ENCODE data around the gene PSAP. TPM values are rescaled to one million over a fixed set of nuclear protein-coding genes. Genes with fewer than 3 reads are reported as not detected.

Gene PSAP
- total RNA-seq, 1 experiment from 2014 or later = 329 TPM

DNA sequence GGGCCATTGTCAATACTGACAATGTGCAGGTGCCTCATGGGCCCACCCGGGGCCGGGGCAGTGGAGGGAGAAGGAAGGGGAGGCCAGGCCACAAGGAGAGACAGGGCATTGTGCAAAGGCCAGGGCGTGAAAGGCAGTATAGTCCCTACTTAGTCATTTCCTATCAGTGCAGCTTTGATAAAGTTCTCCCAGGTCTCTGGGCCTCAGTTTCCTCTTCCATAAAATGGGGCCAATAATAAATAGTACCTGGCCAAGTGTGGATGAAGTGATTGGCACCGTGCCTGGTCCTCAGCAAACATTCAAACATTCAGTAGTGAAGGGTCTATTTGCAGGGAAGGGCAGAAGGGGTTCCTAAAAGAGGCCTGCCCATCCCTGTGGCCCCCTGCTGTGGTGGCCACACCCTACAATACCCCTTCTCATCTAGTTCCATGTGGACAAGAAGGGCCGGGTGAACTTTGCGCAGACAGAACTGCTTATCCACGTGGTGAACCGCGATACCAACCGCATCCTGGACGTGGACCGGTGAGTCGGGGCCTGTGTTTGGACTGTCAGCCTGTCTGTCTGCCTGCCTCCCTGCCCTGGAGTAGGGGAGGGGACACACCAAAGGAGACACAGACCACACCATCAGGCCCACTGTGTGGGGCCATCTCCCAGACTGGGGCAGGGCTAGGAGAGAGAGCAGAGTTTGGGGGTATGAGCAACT lies 40.9 kb downstream of the PSAP start:
- DNase-seq (ENCODE audit: low read depth) = no peak

DNA sequence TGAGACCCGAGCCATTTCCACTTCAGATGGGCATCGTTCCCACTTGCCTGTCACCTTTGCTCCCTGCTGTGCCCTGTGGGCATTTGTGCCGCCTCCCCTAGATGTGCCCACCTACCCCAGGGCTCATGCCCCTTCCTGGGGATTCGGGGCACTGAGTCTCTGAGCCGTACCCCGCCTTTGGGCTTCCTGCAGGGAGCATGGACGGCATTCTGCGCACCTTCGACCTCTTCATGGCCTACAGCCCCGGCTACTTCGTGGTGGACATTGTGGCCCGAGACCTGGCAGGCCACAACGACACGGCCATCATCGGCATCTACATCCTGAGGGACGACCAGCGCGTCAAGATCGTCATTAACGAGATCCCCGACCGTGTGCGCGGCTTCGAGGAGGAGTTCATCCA lies 41.4 kb downstream of the PSAP start:
- no peak for DNase-seq (ENCODE audit: low read depth)

DNA sequence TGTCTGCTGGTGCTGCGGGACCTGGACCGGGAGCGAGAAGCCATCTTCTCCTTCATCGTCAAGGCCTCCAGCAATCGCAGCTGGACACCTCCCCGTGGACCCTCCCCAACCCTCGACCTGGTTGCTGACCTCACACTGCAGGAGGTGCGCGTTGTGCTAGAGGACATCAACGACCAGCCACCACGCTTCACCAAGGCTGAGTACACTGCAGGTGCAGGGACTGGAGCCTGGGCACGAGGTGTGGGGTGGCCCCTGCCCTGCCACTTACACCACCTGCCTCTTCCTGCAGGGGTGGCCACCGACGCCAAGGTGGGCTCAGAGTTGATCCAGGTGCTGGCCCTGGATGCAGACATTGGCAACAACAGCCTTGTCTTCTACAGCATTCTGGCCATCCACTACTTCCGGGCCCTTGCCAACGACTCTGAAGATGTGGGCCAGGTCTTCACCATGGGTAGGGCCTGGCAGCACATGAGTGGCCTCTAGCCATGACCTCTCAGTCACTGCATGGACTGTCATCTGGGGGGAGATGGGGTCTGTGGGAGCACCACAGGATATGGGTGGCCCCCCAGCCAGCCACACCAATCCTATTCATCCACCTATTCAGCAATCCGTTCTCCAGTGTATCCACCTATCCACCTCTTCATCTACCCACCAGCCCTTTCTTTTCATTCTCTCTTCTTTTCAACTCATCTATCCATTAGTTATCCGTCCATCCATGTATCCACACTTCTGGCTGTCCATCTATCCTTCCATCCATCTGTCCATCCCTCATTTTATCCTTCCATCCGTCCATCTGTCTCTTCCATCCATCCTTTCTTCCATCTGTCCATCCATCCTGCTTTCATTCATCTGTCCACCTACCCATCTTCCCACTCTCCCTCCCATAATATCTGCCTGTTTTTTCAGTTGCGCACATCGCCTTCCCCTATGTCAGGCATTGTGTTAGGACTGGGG lies 43.2 kb downstream of the PSAP start:
- no peak for DNase-seq (ENCODE audit: low read depth)

DNA sequence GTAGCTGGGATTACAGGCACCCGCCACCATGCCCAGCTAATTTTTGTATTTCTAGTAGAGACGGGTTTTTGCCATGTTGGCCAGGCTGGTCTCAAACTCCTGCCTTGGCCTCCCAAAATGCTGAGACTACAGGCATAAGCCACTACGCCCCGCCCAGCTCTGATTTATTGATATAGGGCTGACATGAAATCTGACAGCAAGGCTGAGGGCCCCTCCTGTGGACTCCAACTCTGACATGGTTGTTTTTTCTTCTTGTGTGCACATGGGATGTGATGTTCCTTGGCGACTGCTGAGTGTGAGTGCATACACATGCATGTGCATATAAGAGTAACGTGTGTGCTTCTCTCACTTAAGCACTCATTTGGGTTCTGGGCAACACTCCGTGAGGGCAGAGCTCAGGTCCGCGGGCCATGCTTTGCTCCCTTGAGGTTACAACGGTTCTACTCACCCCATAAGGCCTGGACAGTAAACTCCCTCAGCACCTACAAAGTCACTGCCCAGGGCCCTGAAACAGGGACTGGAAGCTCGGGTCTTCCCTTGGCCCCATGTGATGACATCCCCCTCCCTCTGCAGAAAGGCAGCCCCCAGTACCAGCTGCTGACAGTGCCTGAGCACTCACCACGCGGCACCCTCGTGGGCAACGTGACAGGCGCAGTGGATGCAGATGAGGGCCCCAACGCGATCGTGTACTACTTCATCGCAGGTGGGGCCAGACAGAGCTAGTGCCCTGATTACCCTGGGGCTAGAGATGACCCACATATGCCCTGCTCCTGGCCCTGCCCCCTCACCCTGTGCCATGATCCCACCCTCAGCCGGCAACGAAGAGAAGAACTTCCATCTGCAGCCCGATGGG lies 44.1 kb downstream of the PSAP start:
- no peak for DNase-seq (ENCODE audit: low read depth)

DNA sequence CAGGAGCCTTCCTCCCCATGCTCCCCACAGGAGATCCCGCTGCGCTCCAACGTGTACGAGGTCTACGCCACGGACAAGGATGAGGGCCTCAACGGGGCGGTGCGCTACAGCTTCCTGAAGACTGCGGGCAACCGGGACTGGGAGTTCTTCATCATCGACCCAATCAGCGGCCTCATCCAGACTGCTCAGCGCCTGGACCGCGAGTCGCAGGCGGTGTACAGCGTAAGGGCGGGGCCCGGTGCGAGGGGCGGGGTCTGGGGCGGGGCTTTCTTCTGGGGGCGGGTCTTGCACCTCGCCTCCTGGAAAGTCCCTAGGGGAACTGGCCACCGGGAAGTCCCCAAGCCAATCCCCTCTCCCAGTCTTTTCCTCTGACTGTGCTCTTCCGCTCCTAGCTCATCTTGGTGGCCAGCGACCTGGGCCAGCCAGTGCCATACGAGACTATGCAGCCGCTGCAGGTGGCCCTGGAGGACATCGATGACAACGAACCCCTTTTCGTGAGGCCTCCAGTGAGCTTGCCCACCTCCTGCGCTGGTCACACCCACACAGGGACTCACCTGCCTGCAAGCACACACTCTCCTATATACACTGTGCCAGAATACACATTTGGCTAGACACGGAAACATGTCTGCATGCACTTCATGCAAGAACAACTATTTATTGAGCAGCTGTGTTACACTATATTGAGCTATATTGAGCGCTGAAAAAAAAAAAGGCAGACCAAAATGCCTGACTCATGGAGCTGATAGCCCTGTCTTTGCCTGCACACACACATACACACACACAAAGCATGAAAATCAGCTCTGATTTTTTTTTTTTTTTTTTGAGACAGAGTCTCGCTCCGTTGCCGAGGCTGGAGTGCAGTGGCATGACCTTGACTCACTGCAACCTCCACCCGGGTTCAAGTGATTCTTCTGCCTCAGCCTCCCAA lies 45.0 kb downstream of the PSAP start:
- DNase-seq (ENCODE audit: low read depth) = no peak

DNA sequence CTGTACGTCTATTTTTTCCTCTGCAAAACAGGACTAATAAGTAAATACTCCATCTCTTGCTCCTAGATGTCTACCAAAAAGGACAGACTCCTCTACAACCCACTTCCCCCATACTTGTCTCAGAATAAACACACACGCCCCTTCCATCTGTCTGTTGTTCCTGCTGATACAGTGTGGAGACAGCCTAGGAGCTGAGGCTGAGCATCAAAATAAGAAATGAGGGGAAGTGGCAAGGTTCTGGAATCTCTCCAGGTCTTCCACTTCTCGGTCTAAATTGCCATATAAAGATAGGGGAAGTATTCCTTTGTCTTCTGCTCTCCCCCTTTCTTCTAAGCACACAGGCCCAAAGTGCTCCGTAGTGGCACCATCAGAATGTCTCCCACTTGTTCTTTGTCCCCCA lies 47.0 kb downstream of the PSAP start:
- DNase-seq (ENCODE audit: low read depth) = no peak

DNA sequence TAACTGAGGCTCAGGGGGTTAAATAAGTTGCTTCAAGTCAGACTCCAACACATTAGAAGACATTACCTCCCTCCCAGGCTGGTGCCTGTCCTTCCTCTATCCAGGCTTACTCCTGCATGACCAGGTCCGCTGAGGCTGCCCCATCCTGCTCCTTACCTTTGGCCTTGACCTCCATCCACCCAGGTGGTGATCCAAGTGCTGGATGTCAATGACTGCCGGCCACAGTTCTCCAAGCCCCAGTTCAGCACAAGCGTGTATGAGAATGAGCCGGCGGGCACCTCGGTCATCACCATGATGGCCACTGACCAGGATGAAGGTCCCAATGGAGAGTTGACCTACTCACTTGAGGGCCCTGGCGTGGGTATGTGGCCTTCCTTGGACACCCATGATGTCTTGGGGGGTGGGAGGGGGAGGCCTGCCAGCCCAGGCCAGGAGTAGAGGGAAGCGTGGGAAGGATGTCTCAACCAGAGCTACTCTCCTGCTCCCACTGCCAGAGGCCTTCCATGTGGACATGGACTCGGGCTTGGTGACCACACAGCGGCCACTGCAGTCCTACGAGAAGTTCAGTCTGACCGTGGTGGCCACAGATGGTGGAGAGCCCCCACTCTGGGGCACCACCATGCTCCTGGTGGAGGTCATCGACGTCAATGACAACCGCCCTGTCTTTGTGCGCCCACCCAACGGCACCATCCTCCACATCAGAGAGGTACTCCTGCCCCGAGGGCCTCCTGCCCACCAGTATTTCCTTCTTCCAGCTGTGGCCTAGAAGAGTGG lies 48.1 kb downstream of the PSAP start:
- no peak for DNase-seq (ENCODE audit: low read depth)

DNA sequence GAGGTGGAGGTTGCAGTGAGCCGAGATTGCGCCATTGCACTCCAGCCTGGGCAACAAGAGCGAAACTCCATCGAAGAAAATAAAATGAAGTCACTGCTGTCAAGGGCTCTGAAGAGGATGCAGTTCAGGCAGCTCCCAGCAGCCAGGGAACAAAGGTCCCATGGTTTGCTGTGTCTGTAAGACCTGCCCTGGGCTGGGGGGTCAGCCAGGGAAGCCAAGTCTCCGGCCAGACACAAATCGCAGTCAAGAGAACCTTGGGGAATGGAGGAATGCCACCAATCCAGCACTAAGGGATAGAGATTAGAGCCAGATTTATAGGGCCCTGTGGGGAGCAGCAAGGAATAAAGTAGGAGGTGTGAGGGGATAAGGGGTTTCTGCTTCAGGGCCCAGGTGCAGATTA lies 48.8 kb downstream of the PSAP start:
- DNase-seq (ENCODE audit: low read depth) = no peak

DNA sequence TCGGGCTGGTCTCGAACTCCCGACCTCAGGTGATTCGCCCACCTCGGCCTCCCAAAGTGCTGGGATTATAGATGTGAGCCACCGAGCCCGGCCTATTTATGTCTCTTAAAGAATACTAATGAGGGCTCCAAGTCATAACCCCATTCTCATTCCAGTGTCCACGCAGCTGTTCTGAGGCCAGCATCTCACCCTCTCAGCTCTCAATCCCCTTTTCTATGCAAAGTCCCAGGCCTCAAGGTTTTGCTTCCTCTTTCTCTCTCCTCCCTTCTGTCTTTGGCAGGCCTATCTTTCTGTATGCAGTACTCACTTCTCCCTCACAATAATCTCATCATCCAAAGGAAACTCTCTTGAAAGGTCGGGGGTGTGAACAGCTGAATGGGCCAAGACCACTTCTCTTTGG lies 49.7 kb downstream of the PSAP start:
- no peak for DNase-seq (ENCODE audit: low read depth)

DNA sequence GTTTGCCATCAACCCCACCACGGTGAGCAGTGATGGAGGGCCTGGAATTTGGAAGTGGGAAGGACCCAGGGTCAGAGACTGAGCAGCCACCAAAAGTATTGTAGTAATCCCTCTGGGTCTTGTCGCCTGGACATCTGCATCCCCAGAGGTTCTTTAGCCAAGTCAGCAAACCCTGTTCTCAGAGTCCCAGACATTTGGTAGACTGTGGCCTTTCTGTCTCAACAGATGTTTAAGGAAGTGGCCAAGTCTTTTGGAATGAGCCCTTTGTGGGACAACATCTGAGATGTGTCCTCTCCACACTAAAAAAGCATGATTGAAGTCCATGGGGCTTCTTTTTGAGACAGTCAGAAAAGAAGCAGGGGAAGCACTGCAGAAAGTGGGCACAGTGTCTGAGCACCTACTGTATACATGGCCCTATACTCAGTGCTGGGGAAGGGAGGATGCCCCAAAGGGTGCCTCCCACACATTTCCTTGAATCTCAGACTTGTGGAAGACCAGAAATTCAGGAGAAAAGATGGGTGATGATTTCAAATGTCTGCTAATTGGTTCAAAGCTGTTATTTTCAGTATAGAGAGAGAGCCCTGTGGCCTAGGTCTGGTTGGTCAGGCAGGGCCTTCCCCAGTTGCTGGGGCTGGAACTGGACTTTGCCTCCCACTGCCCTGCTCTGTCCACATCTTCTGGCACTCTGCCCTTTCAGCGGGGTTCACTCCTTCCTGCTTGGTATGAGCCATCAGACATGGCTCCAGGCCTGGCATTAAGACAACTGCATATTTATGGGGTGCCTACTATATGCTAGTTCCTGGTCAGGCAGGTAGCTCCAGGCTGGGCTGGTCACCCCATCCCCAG lies 51.2 kb downstream of the PSAP start:
- DNase-seq (ENCODE audit: low read depth) = no peak

DNA sequence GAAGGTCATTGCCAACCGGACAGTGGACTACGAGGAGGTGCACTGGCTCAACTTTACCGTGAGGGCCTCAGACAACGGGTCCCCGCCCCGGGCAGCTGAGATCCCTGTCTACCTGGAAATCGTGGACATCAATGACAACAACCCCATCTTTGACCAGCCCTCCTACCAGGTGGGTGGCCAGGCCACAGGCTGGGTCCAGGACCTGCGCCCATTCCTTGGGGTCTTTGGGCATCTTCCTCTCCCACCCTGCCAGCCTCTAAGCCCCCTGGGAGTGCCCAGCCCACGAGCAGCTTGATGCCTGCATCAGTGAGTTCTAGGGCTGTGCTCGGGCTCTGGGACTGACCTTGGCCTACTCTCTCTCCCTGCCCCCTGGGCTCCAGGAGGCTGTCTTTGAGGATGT lies 51.9 kb downstream of the PSAP start:
- DNase-seq (ENCODE audit: low read depth) = no peak

DNA sequence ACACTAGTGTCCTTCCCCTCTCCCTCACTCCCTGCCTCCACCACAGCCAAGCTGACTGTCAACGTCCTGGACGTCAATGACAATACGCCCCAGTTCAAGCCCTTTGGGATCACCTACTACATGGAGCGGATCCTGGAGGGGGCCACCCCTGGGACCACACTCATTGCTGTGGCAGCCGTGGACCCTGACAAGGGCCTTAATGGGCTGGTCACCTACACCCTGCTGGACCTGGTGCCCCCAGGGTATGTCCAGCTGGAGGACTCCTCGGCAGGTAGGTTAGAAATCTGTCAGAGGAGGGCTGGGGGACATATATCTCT lies 52.8 kb downstream of the PSAP start:
- no peak for DNase-seq (ENCODE audit: low read depth)

DNA sequence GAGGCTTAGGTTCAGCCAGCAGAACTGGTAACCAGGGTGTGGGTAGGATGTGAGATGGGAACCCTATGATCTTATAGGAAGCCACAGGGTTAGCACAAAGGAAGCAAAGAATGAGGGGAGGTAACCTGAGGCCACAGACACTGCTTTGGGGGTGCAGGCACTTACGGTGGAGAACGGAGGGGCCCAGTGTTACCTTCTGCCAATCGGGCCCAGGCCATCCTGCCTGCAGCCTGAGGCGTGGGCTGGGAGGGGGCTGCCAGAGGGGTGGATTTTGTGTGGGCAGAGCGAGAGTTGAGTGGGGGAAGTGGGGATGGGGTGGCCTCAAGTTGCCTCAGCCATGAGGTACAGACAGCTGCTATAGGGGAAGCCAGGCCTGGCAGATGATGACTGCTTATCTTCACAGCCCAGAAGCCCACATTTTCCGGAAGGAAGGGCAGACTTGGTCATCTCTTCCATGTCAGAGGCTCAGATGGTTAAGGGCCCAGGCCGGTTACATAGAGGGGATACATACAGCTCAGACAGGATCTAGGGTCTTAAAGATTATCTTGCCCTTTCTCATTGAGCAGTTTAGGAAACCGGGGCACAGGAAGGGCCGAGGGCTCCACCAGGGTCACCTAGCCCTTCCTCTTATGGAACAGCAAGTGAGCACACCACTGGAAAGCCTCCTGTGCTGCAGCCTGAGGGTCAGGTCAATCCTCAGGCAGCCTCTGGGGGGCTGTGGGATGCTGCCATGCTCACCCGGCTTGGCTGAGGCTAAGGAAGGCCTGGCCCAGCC lies 53.3 kb downstream of the PSAP start:
- DNase-seq (ENCODE audit: low read depth) = no peak

DNA sequence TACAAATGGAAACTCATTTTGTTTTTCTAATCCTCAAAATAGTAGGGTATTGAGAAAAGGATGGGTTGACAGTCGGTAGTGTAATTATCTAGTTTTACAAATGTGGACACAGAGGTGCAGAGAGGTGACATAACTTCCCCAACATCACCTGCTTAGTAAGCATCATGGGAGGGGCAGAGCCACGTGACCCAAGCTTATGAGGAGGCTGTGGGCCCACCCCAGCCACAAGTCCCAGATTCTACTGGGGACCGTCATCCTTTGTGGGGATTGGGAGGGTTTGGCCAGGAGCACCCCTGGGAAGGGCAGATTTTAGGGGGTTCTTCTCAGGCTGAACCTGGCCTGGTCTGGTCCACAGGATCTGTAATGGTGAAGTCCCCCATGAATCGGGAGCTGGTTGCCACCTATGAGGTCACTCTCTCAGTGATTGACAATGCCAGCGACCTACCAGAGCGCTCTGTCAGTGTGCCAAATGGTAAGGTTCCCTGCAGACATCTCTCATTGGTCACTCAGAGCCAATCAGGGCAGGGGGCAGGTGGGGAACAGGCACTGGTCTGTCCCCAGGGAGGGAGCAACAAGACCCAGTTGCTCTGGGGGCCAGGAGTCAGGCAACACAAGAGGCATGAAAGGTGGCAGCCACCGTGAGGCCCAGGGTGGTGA lies 54.2 kb downstream of the PSAP start:
- DNase-seq (ENCODE audit: low read depth) = no peak

DNA sequence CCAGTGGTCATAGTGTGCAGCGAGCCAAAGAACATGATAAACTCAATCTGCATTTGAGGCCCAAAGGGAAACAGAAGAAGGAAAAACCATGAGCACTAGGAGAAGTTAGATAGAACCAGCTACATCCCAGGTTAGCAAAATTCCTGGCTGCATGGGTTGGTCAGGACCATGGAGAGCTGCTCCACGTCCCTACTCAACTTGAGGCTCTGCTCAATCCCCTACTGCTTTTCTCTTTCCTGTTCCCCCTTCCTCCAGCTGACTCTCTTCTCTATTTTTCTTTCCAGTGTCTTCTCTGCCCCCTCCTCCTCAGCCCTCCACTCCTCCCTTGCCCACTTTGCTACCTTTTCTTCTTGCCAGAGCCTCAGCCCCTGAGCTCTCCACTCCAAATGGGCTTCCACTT lies 55.8 kb downstream of the PSAP start:
- no peak for DNase-seq (ENCODE audit: low read depth)

DNA sequence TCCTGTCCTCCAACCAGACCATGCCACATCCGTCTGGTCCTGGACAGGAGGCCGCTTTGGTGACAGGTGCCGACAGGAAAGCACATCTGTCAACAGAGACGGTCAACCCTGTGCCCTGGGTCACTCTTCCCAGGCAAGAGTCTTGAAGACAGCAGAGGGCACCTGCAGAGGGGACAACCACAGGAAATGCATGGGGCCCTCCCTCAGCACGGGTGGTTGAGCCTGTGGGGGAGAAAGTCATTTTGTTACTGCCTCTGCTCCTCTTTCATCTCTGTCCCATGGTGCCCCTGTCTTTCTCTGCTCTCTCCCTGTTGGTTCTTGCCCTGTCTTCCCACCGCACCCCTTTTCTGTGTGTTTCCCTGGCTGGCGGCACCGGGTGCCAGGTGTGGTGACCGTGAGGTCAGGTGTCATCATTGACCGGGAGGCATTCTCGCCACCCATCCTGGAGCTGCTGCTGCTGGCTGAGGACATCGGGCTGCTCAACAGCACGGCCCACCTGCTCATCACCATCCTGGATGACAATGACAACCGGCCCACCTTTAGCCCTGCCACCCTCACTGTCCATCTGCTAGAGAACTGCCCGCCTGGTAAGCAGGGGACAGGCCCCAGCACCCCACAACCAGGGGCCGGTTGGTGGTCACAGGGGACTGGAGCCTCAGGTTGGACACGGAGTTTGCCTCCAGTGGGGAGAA lies 60.2 kb downstream of the PSAP start:
- no peak for DNase-seq (ENCODE audit: low read depth)

DNA sequence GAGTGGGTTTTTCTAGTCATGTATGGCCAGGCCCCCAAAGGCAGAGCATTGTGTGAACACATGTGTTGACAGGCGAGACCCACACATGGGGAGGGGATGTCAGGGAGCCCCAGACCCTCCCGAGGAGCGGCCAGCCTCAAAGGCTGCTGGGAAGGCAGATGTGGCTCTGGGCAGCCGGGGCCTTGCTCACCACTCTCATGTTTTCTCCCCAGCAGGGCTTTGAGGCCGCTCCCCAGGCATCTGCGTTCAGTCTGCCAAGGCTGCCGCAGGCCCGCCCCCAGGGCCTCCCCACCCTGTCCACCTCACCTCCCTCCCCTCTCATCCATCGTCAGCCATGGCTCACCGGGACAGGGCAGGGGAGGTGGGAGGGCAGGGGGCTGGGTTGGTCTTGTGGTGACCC lies 61.2 kb downstream of the PSAP start:
- DNase-seq (ENCODE audit: low read depth) = no peak
